ENCODE results near the gene SSU72. TPM values are rescaled to one million over a fixed set of nuclear protein-coding genes. Genes with fewer than 3 reads are reported as not detected.
"Not testable (repeated sequence)": the region's sequence is repeated elsewhere in the genome, so short reads cannot be mapped to it uniquely, and the experiment has no call there.

The SSU72 gene
- polyA plus RNA-seq, 1 donor from 2014 or later = 56.2 TPM

- H3K4me2 ChIP-seq (ENCODE audit: low read length) = no peak overlapping the region
- no peak overlapping the region for H2AFZ ChIP-seq (ENCODE audit: low read depth, low read length)
- no peaks in the 10 kb centered on the region for H3K9me3 ChIP-seq (ENCODE audit: low read length)
- no peak overlapping the region for H3K27ac ChIP-seq (ENCODE audit: low read length)
- no peaks in the 10 kb centered on the region for H3K9me2 ChIP-seq (ENCODE audit: insufficient read depth, low read length)
- H3K9ac ChIP-seq (ENCODE audit: low read length) = no peak overlapping the region
- H3K27me3 ChIP-seq (ENCODE audit: insufficient read depth, low read depth, low read length) = no peaks in the 10 kb centered on the region
- no peaks in the 10 kb centered on the region for H3K79me2 ChIP-seq (replicated peaks; ENCODE audit: insufficient read depth, low read length)
- TF ChIP-seq EZH2 (IDR thresholded peaks at IDR 0.05; ENCODE audit: borderline replicate concordance, insufficient read depth, low read length, poor library complexity, severe bottlenecking) = no peak
- no peak for TF ChIP-seq SMC3 (conservative IDR thresholded peaks at IDR 0.05; ENCODE audit: poor library complexity)
- no peak for TF ChIP-seq RAD21 (conservative IDR thresholded peaks at IDR 0.05)
- TF ChIP-seq EP300 (conservative IDR thresholded peaks at IDR 0.05; ENCODE audit: poor library complexity, severe bottlenecking) = no peak
- no peaks in the 10 kb centered on the region for H3F3A ChIP-seq (ENCODE audit: insufficient read depth, low read length, poor library complexity, severe bottlenecking)
- H3K4me3 ChIP-seq (ENCODE audit: low read length) = no peak overlapping the region
- no peaks in the 10 kb centered on the region for H4K20me1 ChIP-seq (ENCODE audit: insufficient read depth)
- peaks cover 5% of the 10 kb centered on the region for H3K36me3 ChIP-seq (ENCODE audit: insufficient read depth, low read length)
Observed at GRCh38 chr1:1536019-1536937, 38.4 kb downstream of the SSU72 start.

- Histone ChIP-seq H3K27me3 (ENCODE audit: insufficient read depth, low read depth, low read length) (no peaks in the 10 kb centered on the region), H3K9me2 (ENCODE audit: insufficient read depth, low read length) (no peaks in the 10 kb centered on the region), H4K20me1 (ENCODE audit: insufficient read depth) (no peaks in the 10 kb centered on the region), H3K9me3 (ENCODE audit: low read length) (no peaks in the 10 kb centered on the region), H3K79me2 (replicated peaks; ENCODE audit: insufficient read depth, low read length) (no peaks in the 10 kb centered on the region), H3K4me3 (ENCODE audit: low read length) (no peak overlapping the region), H3K36me3 (ENCODE audit: insufficient read depth, low read length) (peaks cover 5% of the 10 kb centered on the region), H3K9ac (ENCODE audit: low read length) (no peak overlapping the region), H2AFZ (ENCODE audit: low read depth, low read length) (no peak overlapping the region), H3F3A (ENCODE audit: insufficient read depth, low read length, poor library complexity, severe bottlenecking) (no peaks in the 10 kb centered on the region), H3K4me2 (ENCODE audit: low read length) (no peak overlapping the region), H3K27ac (ENCODE audit: low read length) (no peak overlapping the region)
- TF ChIP-seq TAF1 (IDR thresholded peaks at IDR 0.05; ENCODE audit: low read depth) (no peak), EZH2 (IDR thresholded peaks at IDR 0.05; ENCODE audit: borderline replicate concordance, insufficient read depth, low read length, poor library complexity, severe bottlenecking) (no peak), RAD21 (conservative IDR thresholded peaks at IDR 0.05) (no peak), EP300 (conservative IDR thresholded peaks at IDR 0.05; ENCODE audit: poor library complexity, severe bottlenecking) (no peak), POLR2AphosphoS5 (IDR thresholded peaks at IDR 0.05) (no peak), MXI1 (conservative IDR thresholded peaks at IDR 0.05; ENCODE audit: poor library complexity, severe bottlenecking) (no peak)
Observed at GRCh38 chr1:1535201-1536018, 39.3 kb downstream of the SSU72 start.

GRCh38 chr1:1534401-1535154 is 40.1 kb downstream of the SSU72 start:
- Histone ChIP-seq H3K4me3 (ENCODE audit: low read length) (no peak overlapping the region), H2AFZ (ENCODE audit: low read depth, low read length) (no peak overlapping the region), H3F3A (ENCODE audit: insufficient read depth, low read length, poor library complexity, severe bottlenecking) (no peaks in the 10 kb centered on the region), H3K9me3 (ENCODE audit: low read length) (no peaks in the 10 kb centered on the region), H3K79me2 (replicated peaks; ENCODE audit: insufficient read depth, low read length) (no peaks in the 10 kb centered on the region), H3K9me2 (ENCODE audit: insufficient read depth, low read length) (no peaks in the 10 kb centered on the region), H3K36me3 (ENCODE audit: insufficient read depth, low read length) (peaks cover 5% of the 10 kb centered on the region), H3K9ac (ENCODE audit: low read length) (no peak overlapping the region), H3K4me2 (ENCODE audit: low read length) (no peak overlapping the region), H3K27me3 (ENCODE audit: insufficient read depth, low read depth, low read length) (no peaks in the 10 kb centered on the region), H4K20me1 (ENCODE audit: insufficient read depth) (no peaks in the 10 kb centered on the region), H3K27ac (ENCODE audit: low read length) (no peak overlapping the region)
- no peak for TF ChIP-seq POLR2AphosphoS5 (IDR thresholded peaks at IDR 0.05)
- TF ChIP-seq EP300 (conservative IDR thresholded peaks at IDR 0.05; ENCODE audit: poor library complexity, severe bottlenecking) = no peak
- no peak for TF ChIP-seq MXI1 (conservative IDR thresholded peaks at IDR 0.05; ENCODE audit: poor library complexity, severe bottlenecking)

- not testable (repeated sequence) for H3F3A ChIP-seq (ENCODE audit: insufficient read depth, low read length, poor library complexity, severe bottlenecking); H3K4me2 ChIP-seq (ENCODE audit: low read length); H3K9ac ChIP-seq (ENCODE audit: low read length); H3K36me3 ChIP-seq (ENCODE audit: insufficient read depth, low read length); H3K9me3 ChIP-seq (ENCODE audit: low read length); H3K9me2 ChIP-seq (ENCODE audit: insufficient read depth, low read length); H4K20me1 ChIP-seq (ENCODE audit: insufficient read depth); H3K4me3 ChIP-seq (ENCODE audit: low read length); H3K27ac ChIP-seq (ENCODE audit: low read length); H3K27me3 ChIP-seq (ENCODE audit: insufficient read depth, low read depth, low read length); H3K79me2 ChIP-seq (replicated peaks; ENCODE audit: insufficient read depth, low read length); H2AFZ ChIP-seq (ENCODE audit: low read depth, low read length)
Observed at GRCh38 chr1:1533894-1534291, 40.8 kb downstream of the SSU72 start.

GRCh38 chr1:1533176-1533893 is 41.3 kb downstream of the SSU72 start:
- H3K9ac ChIP-seq (ENCODE audit: low read length); H4K20me1 ChIP-seq (ENCODE audit: insufficient read depth); H3K9me2 ChIP-seq (ENCODE audit: insufficient read depth, low read length); H3F3A ChIP-seq (ENCODE audit: insufficient read depth, low read length, poor library complexity, severe bottlenecking); H3K4me2 ChIP-seq (ENCODE audit: low read length); H3K9me3 ChIP-seq (ENCODE audit: low read length); H3K27ac ChIP-seq (ENCODE audit: low read length); H3K36me3 ChIP-seq (ENCODE audit: insufficient read depth, low read length); H2AFZ ChIP-seq (ENCODE audit: low read depth, low read length); H3K4me3 ChIP-seq (ENCODE audit: low read length); H3K27me3 ChIP-seq (ENCODE audit: insufficient read depth, low read depth, low read length); H3K79me2 ChIP-seq (replicated peaks; ENCODE audit: insufficient read depth, low read length): not testable (repeated sequence)

All from neural cell (in vitro differentiated cells).